BJ (cell line): Measurements from ENCODE around the gene SH3RF3. TPM values are rescaled to one million over a fixed set of nuclear protein-coding genes. Genes with fewer than 3 reads are reported as not detected.

Source experiments
- CTCF ChIA-PET: fragments of 350-600 bp; formaldehyde crosslinking; extraction: SDS; loops from one replicate; lab custom pipeline; 2021; ENCODE audit warnings: antibody characterized with exemption, inconsistent platforms; lab: Yijun Ruan, JAX
- POLR2A ChIA-PET: fragments of 300-600 bp; sonication (Branson Sonifier 250); formaldehyde crosslinking; extraction: SDS; loops from one replicate; lab custom pipeline; 2021; ENCODE audit warnings: antibody characterized with exemption; lab: Charles Lee
- DNase-seq: peaks from one replicate; pipeline ENCODE4 v3.0.0-alpha.2; 2011; ENCODE audit warnings: low read depth
- H3K27me3 ChIP-seq: 2 replicates; pipeline ENCODE4 v1.6.0; 2011; ENCODE audit warnings: low read length; ENCODE audit not compliant: control insufficient read depth, insufficient read depth
- H3K36me3 ChIP-seq: 2 replicates; pipeline ENCODE4 v1.5.1; 2011; ENCODE audit warnings: low read length; ENCODE audit not compliant: control insufficient read depth, insufficient read depth
- H3K4me3 ChIP-seq: 2 replicates; pipeline ENCODE4 v1.5.1; 2011; ENCODE audit warnings: low read depth, mild to moderate bottlenecking, control low read depth, low read length
- polyA plus RNA-seq: library from polyadenylated mRNA; depleted of rRNA; stranded (reverse); fragments of >200 nt; gene quantifications from 2 replicates; pipeline ENCODE4 v1.2.3, GENCODE V29; 2011
- TF ChIP-seq, protein P1 (sequence below): IDR thresholded peaks from 2 replicates; pipeline ENCODE4 v1.5.1; 2011; ENCODE audit warnings: low read depth, mild to moderate bottlenecking, control low read depth, inconsistent platforms, low read length, moderate library complexity; ENCODE audit not compliant: insufficient read depth

The SH3RF3 gene
- polyA plus RNA-seq, 1 experiment: 3.6 TPM

DNA sequence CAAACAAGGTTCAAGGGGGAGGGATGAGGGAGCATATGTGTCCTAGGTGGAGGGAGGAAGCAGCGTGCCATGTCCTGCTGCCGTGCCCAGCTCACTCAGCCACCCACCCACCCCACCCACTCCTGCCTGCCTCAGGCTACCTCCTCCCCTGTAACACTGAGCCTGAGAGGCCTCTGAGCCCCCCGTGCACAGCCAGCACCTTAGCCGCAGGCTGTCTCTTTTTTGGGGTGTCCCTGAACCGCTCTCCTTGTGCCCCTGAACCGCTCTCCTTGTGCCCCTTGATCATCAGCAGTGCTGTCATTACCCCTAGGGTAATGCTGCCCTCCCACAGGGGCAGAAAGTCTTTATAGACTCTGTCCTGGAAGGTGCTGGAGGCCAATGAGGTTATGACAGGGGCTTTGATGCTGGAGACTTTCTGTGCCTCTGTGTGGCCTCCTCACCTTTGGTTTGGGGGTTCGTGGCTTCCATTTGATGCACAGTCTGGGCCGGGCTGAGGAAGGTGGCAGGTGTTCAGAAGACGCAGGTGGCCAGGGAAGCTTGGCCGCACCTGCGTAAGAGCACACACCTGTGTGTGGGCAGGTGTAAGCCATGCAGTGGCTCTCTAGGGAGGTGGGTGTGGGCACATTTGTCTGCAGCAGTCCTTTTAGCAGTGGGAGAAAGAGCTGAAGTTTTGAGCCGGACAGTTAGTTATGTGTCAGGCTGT, 344.8 kb downstream of the SH3RF3 start:
- TF ChIP-seq, protein P1, sequence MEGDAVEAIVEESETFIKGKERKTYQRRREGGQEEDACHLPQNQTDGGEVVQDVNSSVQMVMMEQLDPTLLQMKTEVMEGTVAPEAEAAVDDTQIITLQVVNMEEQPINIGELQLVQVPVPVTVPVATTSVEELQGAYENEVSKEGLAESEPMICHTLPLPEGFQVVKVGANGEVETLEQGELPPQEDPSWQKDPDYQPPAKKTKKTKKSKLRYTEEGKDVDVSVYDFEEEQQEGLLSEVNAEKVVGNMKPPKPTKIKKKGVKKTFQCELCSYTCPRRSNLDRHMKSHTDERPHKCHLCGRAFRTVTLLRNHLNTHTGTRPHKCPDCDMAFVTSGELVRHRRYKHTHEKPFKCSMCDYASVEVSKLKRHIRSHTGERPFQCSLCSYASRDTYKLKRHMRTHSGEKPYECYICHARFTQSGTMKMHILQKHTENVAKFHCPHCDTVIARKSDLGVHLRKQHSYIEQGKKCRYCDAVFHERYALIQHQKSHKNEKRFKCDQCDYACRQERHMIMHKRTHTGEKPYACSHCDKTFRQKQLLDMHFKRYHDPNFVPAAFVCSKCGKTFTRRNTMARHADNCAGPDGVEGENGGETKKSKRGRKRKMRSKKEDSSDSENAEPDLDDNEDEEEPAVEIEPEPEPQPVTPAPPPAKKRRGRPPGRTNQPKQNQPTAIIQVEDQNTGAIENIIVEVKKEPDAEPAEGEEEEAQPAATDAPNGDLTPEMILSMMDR: no peak
- CTCF ChIA-PET: no interaction called here
- no peaks in the 10 kb centered on the region for H3K27me3 ChIP-seq
- H3K36me3 ChIP-seq: no peaks in the 10 kb centered on the region; the same call in 1 of the 2 replicates
- no peak overlapping the region for H3K4me3 ChIP-seq
- no peak for DNase-seq
- POLR2A ChIA-PET: no interaction called here

DNA sequence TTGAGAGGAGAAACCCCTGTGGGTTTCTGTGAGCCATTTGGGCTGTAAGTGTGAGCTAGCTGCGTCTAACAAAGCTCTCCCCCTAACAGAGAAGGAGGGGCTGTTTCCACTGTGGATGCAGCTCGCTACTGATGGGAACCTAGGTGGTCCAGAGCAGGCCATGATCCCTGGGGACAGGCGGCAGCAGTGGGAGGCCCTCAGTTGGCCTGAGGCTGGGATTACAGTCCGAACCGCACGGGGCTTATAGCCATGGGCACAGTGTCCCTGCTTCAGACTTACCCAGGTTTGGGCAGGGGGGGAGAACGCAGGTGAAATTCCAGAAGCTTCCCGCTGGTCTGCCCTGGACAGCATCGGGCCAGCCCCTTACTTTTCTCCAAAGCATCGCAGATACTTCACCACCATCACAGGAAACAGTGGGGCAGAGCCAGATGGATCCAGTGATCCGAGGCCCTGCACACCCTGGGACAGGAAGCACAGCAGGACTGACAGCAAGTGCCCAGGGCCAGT, 345.4 kb downstream of the SH3RF3 start:
- no peak for DNase-seq
- TF ChIP-seq, protein P1: no peak
- H3K36me3 ChIP-seq: no peaks in the 10 kb centered on the region; the same call in 1 of the 2 replicates
- no peaks in the 10 kb centered on the region for H3K27me3 ChIP-seq
- POLR2A ChIA-PET: no interaction called here
- no peak overlapping the region for H3K4me3 ChIP-seq
- CTCF ChIA-PET: no interaction called here

DNA sequence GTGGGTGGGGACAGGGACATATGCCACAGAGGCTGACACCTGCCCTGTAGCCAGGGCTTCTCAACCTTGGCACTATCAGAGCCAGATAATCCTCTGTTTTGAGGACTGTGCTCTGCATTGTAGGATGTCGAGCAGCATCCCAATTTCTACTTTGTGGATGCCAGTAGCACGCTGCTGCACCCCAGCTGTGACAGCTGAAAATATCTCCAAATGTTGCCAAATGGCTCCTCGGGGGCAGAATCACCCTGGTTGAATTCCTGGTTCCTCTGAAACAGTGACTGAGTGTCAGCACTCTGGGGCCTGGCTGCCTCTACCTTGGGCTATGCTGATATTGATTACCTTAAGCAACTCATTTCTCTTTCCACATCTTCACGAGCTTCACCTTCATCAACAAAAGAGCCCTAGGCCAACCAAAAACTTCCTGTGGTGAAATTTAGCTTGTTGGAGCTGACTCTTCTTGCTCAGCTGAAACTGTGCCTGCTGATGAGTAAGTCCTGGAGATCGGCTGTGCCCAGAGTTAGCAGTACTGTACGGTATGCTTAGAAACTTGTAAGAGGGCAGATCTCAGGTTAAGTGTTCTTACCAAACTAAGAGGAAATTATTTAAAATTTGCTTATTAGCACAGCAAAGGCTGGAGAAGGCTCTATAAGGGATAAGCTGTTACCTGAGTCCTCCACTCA, 346.7 kb downstream of the SH3RF3 start:
- H3K4me3 ChIP-seq: no peak overlapping the region
- ChIA-PET CTCF (interaction anchor here (0.9 to 2.0 kb wide), 4 partner anchors 10 to 334 kb away, joined by 3 to 12 read pairs (median 4); no protein-coding TSS in a partner anchor), POLR2A (interaction anchor here (0.6 kb wide), 1 partner anchor 28 kb away, joined by 4 read pairs; no protein-coding TSS in a partner anchor)
- no peaks in the 10 kb centered on the region; the same call in 1 of the 2 replicates for H3K36me3 ChIP-seq
- H3K27me3 ChIP-seq: no peaks in the 10 kb centered on the region
- TF ChIP-seq, protein P1: no peak
- DNase-seq: no peak

DNA sequence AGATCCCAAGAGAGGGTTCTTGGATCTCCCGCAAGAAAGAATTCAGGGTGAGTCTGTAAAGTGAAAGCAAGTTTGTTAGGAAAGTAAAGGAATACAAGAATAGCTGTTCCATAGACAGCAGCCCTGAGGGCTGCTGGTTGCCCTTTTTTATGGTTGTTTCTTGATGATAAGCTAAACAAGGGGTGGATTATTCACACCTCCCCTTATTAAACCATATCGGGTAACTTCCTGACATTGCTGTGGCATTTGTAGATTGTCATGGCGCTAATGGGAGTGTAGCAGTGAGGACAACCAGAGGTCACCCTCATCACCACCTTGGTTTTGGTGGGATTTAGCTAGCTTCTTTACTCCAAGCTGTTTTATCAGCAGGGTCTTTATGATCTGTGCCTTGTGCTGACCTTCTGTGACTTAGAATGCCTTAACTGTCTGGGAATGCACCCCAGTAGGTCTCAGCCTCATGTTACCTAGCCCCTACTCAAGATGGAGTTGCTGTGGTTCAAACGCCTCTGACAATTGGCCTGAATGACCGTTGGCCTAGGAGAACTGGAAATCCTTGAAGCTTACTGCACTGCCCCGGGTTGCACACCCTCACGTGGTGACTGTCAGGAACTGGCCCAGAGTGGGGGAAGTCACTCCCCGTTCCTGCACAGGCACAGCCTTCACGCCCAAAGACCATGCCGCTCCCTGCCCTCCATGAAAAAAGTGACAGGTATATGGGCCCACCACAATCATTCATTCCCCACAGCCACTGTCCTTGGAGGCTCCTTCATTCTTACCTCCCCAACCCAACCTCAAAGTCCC, 347.8 kb downstream of the SH3RF3 start:
- Histone ChIP-seq H3K4me3 (no peak overlapping the region), H3K27me3 (no peaks in the 10 kb centered on the region), H3K36me3 (no peaks in the 10 kb centered on the region; the same call in none of the 2 replicates)
- ChIA-PET POLR2A (no interaction called here), CTCF (interaction anchor here (0.7 to 2.0 kb wide), 2 partner anchors 9 to 528 kb away, joined by 3 to 12 read pairs; no protein-coding TSS in a partner anchor)
- TF ChIP-seq, protein P1: no peak
- DNase-seq: no peak
